ENCODE results near the gene EGFR. TPM values are rescaled to one million over a fixed set of nuclear protein-coding genes. Genes with fewer than 3 reads are reported as not detected.
A peak's percentile ranks its signal among the peaks of the same experiment; 100 is the strongest.

The EGFR gene
- polyA plus RNA-seq, 1 of the 3 experiments (the other 2 are of a cell fraction), result 37.6 TPM

GRCh38 chr7:55092186-55092974 is 73.6 kb downstream of the EGFR start:
- H3K27me3 ChIP-seq (ENCODE audit: insufficient read depth), result no peaks in the 10 kb centered on the region
- peaks cover 100% of the 10 kb centered on the region for H3K79me2 ChIP-seq (ENCODE audit: insufficient read depth)
- no peaks in the 10 kb centered on the region for H3K9me3 ChIP-seq
- H3K27ac ChIP-seq (ENCODE audit: low read depth in 2 of 2, low read length in 1 of 2), result peak overlapping the region; percentile 4 to 72; a peak in 3 of 4 replicates
- peaks cover 29 to 38% of the 10 kb centered on the region in 2 experiments for H3K4me1 ChIP-seq (ENCODE audit: control insufficient read depth in 1 of 2, insufficient read depth in 2 of 2, low read depth in 1 of 2, low read length in 1 of 2)
- H3K36me3 ChIP-seq (replicated peaks in 1 of 2; ENCODE audit: control insufficient read depth in 1 of 2, insufficient read depth in 2 of 2, low read length in 1 of 2), result peaks cover 0 to 13% of the 10 kb centered on the region in 2 experiments
- no peak overlapping the region for H2AFZ ChIP-seq (ENCODE audit: low read depth)
- TF ChIP-seq GATA2 (CRISPR knock-in tag; IDR thresholded peaks at IDR 0.05) (peak; percentile 56), PBX3 (IDR thresholded peaks at IDR 0.05) (no peak), ELF1 (IDR thresholded peaks at IDR 0.05) (no peak), NRF1 (IDR thresholded peaks at IDR 0.05; ENCODE audit: low read depth, low read length) (no peak), EP300 (IDR thresholded peaks at IDR 0.05; ENCODE audit: borderline replicate concordance in 1 of 2, low read depth in 1 of 2, low read length in 1 of 2) (peak; percentile 4 to 6; a peak in 1 of 4 replicates), JUND (IDR thresholded peaks at IDR 0.05) (no peak), EZH2phosphoT487 (IDR thresholded peaks at IDR 0.05; ENCODE audit: borderline replicate concordance, low read depth) (no peak), FOXJ3 (CRISPR knock-in tag; IDR thresholded peaks at IDR 0.05) (no peak), FOXM1 (IDR thresholded peaks at IDR 0.05; ENCODE audit: low read depth) (no peak), RCOR1 (IDR thresholded peaks at IDR 0.05; ENCODE audit: low read length) (peak; percentile 5), CHD2 (IDR thresholded peaks at IDR 0.05; ENCODE audit: low read length, partially characterized antibody) (peak; percentile 43)
- TF ChIP-seq, protein P1, sequence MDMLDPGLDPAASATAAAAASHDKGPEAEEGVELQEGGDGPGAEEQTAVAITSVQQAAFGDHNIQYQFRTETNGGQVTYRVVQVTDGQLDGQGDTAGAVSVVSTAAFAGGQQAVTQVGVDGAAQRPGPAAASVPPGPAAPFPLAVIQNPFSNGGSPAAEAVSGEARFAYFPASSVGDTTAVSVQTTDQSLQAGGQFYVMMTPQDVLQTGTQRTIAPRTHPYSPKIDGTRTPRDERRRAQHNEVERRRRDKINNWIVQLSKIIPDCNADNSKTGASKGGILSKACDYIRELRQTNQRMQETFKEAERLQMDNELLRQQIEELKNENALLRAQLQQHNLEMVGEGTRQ (IDR thresholded peaks at IDR 0.05; ENCODE audit: borderline replicate concordance, low read depth, low read length), result no peak; the same call in 1 of the 2 replicates
- peak; percentile 76 for DNase-seq
- 67% methylated on average over 15 of the region's 15 CpGs for WGBS (ENCODE audit: low lambda C conversion rate)
- peaks cover 34% of the 10 kb centered on the region; the same call in 1 of the 2 replicates for H4K20me1 ChIP-seq (ENCODE audit: insufficient read depth)
- peaks cover 7% of the 10 kb centered on the region for H3F3A ChIP-seq (replicated peaks; ENCODE audit: insufficient read depth)
- ChIA-PET POLR2A (interaction anchor here (0.6 to 1.1 kb wide), 2 partner anchors 43 to 274 kb away, joined by 3 read pairs; no protein-coding TSS in a partner anchor), CTCF (interaction anchor here (0.6 to 2.5 kb wide), 10 partner anchors 11 to 319 kb away, joined by 3 to 25 read pairs (median 4); no protein-coding TSS in a partner anchor)
- H3K4me3 ChIP-seq (ENCODE audit: low read depth in 2 of 2, low read length in 1 of 2), result no peak overlapping the region
- no peaks in the 10 kb centered on the region for H3K9me2 ChIP-seq
- peak overlapping the region; percentile 42 for H3K4me2 ChIP-seq
- no peak overlapping the region for H3K9ac ChIP-seq

DNA sequence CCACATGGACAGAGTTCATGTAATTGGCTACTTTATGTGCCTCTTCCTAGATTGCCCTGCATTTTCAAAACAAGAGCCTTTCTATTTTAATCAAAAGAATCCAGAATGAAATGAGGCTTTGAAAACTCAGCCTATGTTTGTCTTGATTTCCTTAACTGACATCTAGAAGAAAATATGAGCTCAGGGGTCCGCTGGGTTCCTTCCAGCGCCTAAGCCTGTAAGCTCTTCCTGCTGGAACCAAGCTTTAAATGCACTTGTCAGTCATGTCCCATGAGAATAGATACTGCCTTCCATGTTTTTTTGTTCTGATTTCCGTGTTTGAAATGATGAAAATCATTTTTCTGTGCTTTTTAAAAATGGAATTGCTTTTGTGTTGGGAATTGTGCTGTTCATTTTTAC is 74.2 kb downstream of the EGFR start:
- H3K36me3 ChIP-seq (replicated peaks in 1 of 2; ENCODE audit: control insufficient read depth in 1 of 2, insufficient read depth in 2 of 2, low read length in 1 of 2), result peaks cover 0 to 13% of the 10 kb centered on the region in 2 experiments
- TF ChIP-seq MXI1 (IDR thresholded peaks at IDR 0.05; ENCODE audit: low read depth, low read length), result no peak
- TF ChIP-seq NRF1 (IDR thresholded peaks at IDR 0.05; ENCODE audit: low read depth, low read length), result no peak
- CTCF ChIA-PET, result interaction anchor here (0.9 to 2.5 kb wide), 7 partner anchors 24 to 304 kb away, joined by 3 to 25 read pairs (median 4); no protein-coding TSS in a partner anchor

More for the DNA sequence above, 74.2 kb downstream of the EGFR start:
- Histone ChIP-seq H3K4me1 (ENCODE audit: control insufficient read depth in 1 of 2, insufficient read depth in 2 of 2, low read depth in 1 of 2, low read length in 1 of 2) (peaks cover 23 to 35% of the 10 kb centered on the region in 2 experiments), H3K9me3 (no peaks in the 10 kb centered on the region), H3K27me3 (ENCODE audit: insufficient read depth) (no peaks in the 10 kb centered on the region), H4K20me1 (ENCODE audit: insufficient read depth) (peaks cover 40% of the 10 kb centered on the region; the same call in 1 of the 2 replicates), H3K27ac (ENCODE audit: low read depth in 2 of 2, low read length in 1 of 2) (peak overlapping the region; percentile 4 to 72; a peak in 3 of 4 replicates), H3K9ac (no peak overlapping the region), H3F3A (replicated peaks; ENCODE audit: insufficient read depth) (peaks cover 5% of the 10 kb centered on the region), H2AFZ (ENCODE audit: low read depth) (no peak overlapping the region), H3K4me3 (ENCODE audit: low read depth in 2 of 2, low read length in 1 of 2) (no peak overlapping the region), H3K79me2 (ENCODE audit: insufficient read depth) (peaks cover 100% of the 10 kb centered on the region), H3K4me2 (no peak overlapping the region), H3K9me2 (no peaks in the 10 kb centered on the region)
- no peak for DNase-seq
- 99% methylated on average over 3 of the region's 3 CpGs for WGBS (ENCODE audit: low lambda C conversion rate)
- POLR2A ChIA-PET, result interaction anchor here (1.1 kb wide), 1 partner anchor 273 kb away, joined by 3 read pairs; no protein-coding TSS in a partner anchor

All from SK-N-SH (cell line).